OCI-LY7 (cell line): Measurements from ENCODE around the gene CAPN13. TPM values are rescaled to one million over a fixed set of nuclear protein-coding genes. Genes with fewer than 3 reads are reported as not detected.
A peak's percentile ranks its signal among the peaks of the same experiment; 100 is the strongest.

ENCODE experiments used
- BruUV-seq: library from RNA; stranded (reverse); fragments of 400-500 nt; replicated peaks from 2 replicates; lab custom pipeline; 2021; lab: Mats Ljungman, UMichigan
- CTCF ChIA-PET: fragments of 300-600 bp; sonication (Branson Sonifier 250); formaldehyde crosslinking; loops from one replicate; lab custom pipeline; 2022; ENCODE audit warnings: antibody characterized with exemption; ENCODE audit not compliant: unreplicated experiment; lab: Charles Lee
- POLR2A ChIA-PET: fragments of 300-600 bp; sonication (Branson Sonifier 250); formaldehyde crosslinking; loops from one replicate; lab custom pipeline; 2022; ENCODE audit warnings: antibody characterized with exemption; lab: Charles Lee
- DNase-seq: peaks from one replicate; pipeline ENCODE4 v3.0.0-alpha.2; 2015; ENCODE audit warnings: low spot score
- H2AFZ ChIP-seq: fragments of 200-600 bp; sonication (generic), shearing (Covaris generic); 2 replicates; pipeline ENCODE4 v1.6.1; 2014; ENCODE audit warnings: mild to moderate bottlenecking, antibody characterized with exemption, low read length, moderate library complexity
- H3K27ac ChIP-seq: fragments of 200-600 bp; sonication (generic); 2 replicates; pipeline ENCODE4 v1.5.1; 2014; ENCODE audit warnings: mixed run types, low read depth, mild to moderate bottlenecking, moderate library complexity, low read length, inconsistent platforms; ENCODE audit not compliant: poor library complexity, severe bottlenecking
- H3K36me3 ChIP-seq: fragments of 200-600 bp; sonication (generic); 2 replicates; pipeline ENCODE4 v1.6.1; 2014; ENCODE audit warnings: mild to moderate bottlenecking, antibody characterized with exemption, low read length, moderate library complexity, mixed read lengths; ENCODE audit not compliant: insufficient read depth
- H3K4me1 ChIP-seq: fragments of 200-600 bp; sonication (generic); 2 replicates; pipeline ENCODE4 v1.5.1; 2014; ENCODE audit warnings: mild to moderate bottlenecking, low read length; ENCODE audit not compliant: insufficient read depth, poor library complexity, severe bottlenecking
- H3K4me2 ChIP-seq: fragments of 200-600 bp; sonication (generic); 2 replicates; pipeline ENCODE4 v1.6.1; 2014; ENCODE audit warnings: mild to moderate bottlenecking, low read length
- H3K4me3 ChIP-seq: fragments of 200-600 bp; sonication (generic); 2 replicates; pipeline ENCODE4 v1.5.1; 2014; ENCODE audit warnings: mild to moderate bottlenecking, low read depth, low read length; ENCODE audit not compliant: poor library complexity, severe bottlenecking
- H3K79me2 ChIP-seq: fragments of 200-600 bp; sonication (generic); 2 replicates; pipeline ENCODE4 v1.6.1; 2016; ENCODE audit warnings: low read depth, mild to moderate bottlenecking, low read length, moderate library complexity, mixed read lengths; ENCODE audit not compliant: insufficient read depth
- H3K9me2 ChIP-seq: fragments of 200-600 bp; sonication (generic); 2 replicates; pipeline ENCODE4 v1.6.1; 2016; ENCODE audit warnings: mild to moderate bottlenecking, low read length, mixed read lengths; ENCODE audit not compliant: insufficient read depth
- H3K9me3 ChIP-seq: fragments of 200-600 bp; sonication (generic); 2 replicates; pipeline ENCODE4 v1.6.1; 2014; ENCODE audit warnings: mild to moderate bottlenecking, mixed run types, low read length, mixed read lengths
- H4K20me1 ChIP-seq: fragments of 200-600 bp; sonication (generic); 2 replicates; pipeline ENCODE4 v1.6.1; 2014; ENCODE audit warnings: mild to moderate bottlenecking, antibody characterized with exemption, low read length, moderate library complexity, mixed read lengths; ENCODE audit not compliant: insufficient read depth
- CTCF ChIP-seq: fragments of 200-600 bp; sonication (generic); conservative IDR thresholded peaks from 2 replicates; pipeline ENCODE4 v1.5.1; 2014; ENCODE audit warnings: mild to moderate bottlenecking, antibody characterized with exemption, low read length, moderate library complexity, mixed read lengths
- EZH2phosphoT487 ChIP-seq: fragments of 200-600 bp; sonication (generic); IDR thresholded peaks from 2 replicates; pipeline ENCODE4 v1.6.1; 2018; ENCODE audit warnings: low read depth, borderline replicate concordance, mild to moderate bottlenecking, mixed run types, antibody characterized with exemption, low read length, moderate library complexity, mixed read lengths
- intact Hi-C: fragments of 100-400 bp; cut with micrococcal nuclease; formaldehyde crosslinking; loops from one replicate; pipeline ENCODE4 v1.10.0; 2022; ENCODE audit not compliant: unreplicated experiment
- total RNA-seq, 2 experiments: library from RNA; depleted of rRNA in 1 of 2; stranded (reverse); fragments of >200 nt in 1 of 2; shearing (Covaris generic) in 1 of 2; gene quantifications; 2 replicates each; pipeline ENCODE4 v1.2.3, GENCODE V29; 2014 to 2022

The CAPN13 gene
- total RNA-seq, 2 experiments from 2014 or later: 0.13 TPM; not detected in 1

- no peak for DNase-seq
- TF ChIP-seq EZH2phosphoT487 (no peak), CTCF (no peak)
- CTCF ChIA-PET: no interaction called here
- H3K4me1 ChIP-seq: no peaks in the 10 kb centered on the region
- POLR2A ChIA-PET: no interaction called here
- no peaks in the 10 kb centered on the region for H4K20me1 ChIP-seq
- intact Hi-C loops: no loop called here
- H3K27ac ChIP-seq: no peak overlapping the region
- no peak overlapping the region for H2AFZ ChIP-seq
- no peaks in the 10 kb centered on the region for H3K9me2 ChIP-seq
- H3K9me3 ChIP-seq: peaks cover 35% of the 10 kb centered on the region
- BruUV-seq: no TSS peak
- no peak overlapping the region for H3K4me2 ChIP-seq
- no peak overlapping the region for H3K4me3 ChIP-seq
- H3K79me2 ChIP-seq: no peaks in the 10 kb centered on the region
- H3K36me3 ChIP-seq: no peaks in the 10 kb centered on the region
These were observed 102.8 kb downstream of the CAPN13 start for GRCh38 chr2:30704309-30705020.

- no peak overlapping the region for H3K27ac ChIP-seq
- ChIA-PET CTCF (no interaction called here), POLR2A (interaction anchor here (0.6 kb wide), 1 partner anchor 497 kb away, joined by 4 read pairs; no protein-coding TSS in a partner anchor)
- intact Hi-C loops: no loop called here
- H2AFZ ChIP-seq: no peak overlapping the region
- no peaks in the 10 kb centered on the region for H4K20me1 ChIP-seq
- H3K79me2 ChIP-seq: no peaks in the 10 kb centered on the region
- H3K4me3 ChIP-seq: no peak overlapping the region
- H3K4me2 ChIP-seq: no peak overlapping the region
- TF ChIP-seq CTCF (no peak), EZH2phosphoT487 (no peak)
- peaks cover 35% of the 10 kb centered on the region for H3K9me3 ChIP-seq
- peaks cover 3% of the 10 kb centered on the region for H3K4me1 ChIP-seq
- DNase-seq: no peak
- BruUV-seq: no TSS peak
- no peaks in the 10 kb centered on the region for H3K9me2 ChIP-seq
- no peaks in the 10 kb centered on the region for H3K36me3 ChIP-seq
These were observed 104.6 kb downstream of the CAPN13 start for GRCh38 chr2:30702694-30703093.

GRCh38 chr2:30701782-30702181 is 105.5 kb downstream of the CAPN13 start:
- BruUV-seq: no TSS peak
- TF ChIP-seq CTCF: no peak
- no peak for TF ChIP-seq EZH2phosphoT487

More at GRCh38 chr2:30701782-30702181, 105.5 kb downstream of the CAPN13 start:
- peaks cover 35% of the 10 kb centered on the region for H3K9me3 ChIP-seq
- no peaks in the 10 kb centered on the region for H3K9me2 ChIP-seq
- ChIA-PET CTCF (no interaction called here), POLR2A (interaction anchor here (0.6 kb wide), 1 partner anchor 589 kb away, joined by 3 read pairs; no protein-coding TSS in a partner anchor)
- no peaks in the 10 kb centered on the region for H4K20me1 ChIP-seq
- no peak overlapping the region for H3K4me3 ChIP-seq
- H3K27ac ChIP-seq: no peak overlapping the region
- H3K4me1 ChIP-seq: peaks cover 5% of the 10 kb centered on the region
- intact Hi-C loops: no loop called here
- H2AFZ ChIP-seq: no peak overlapping the region
- no peaks in the 10 kb centered on the region for H3K79me2 ChIP-seq
- DNase-seq: peak; percentile 20
- no peak overlapping the region for H3K4me2 ChIP-seq
- H3K36me3 ChIP-seq: no peaks in the 10 kb centered on the region
